H1 (cell line): ENCODE measurements around the gene RERG. TPM values are rescaled to one million over a fixed set of nuclear protein-coding genes. Genes with fewer than 3 reads are reported as not detected.

Source experiments
- BCL11A ChIP-seq, 2 experiments: IDR thresholded peaks; one replicate each; pipeline ENCODE4 v1.6.1; 2011; ENCODE audit warnings: low read depth in 2 of 2, low read length in 2 of 2, mild to moderate bottlenecking in 2 of 2
- SRF ChIP-seq: IDR thresholded peaks from 2 replicates; pipeline ENCODE4 v1.6.1; 2011; ENCODE audit warnings: mild to moderate bottlenecking, low read depth, low read length, moderate library complexity
- polyA plus RNA-seq, 7 experiments: library from polyadenylated mRNA; depleted of rRNA in 3 of 7; stranded (reverse) in 5 of 7; unstranded in 2 of 7; fragments of >200 nt in 5 of 7; fragments of 200-250 nt in 2 of 7; gene quantifications; 1 replicate in 5 of 7; 2 replicates in 1 of 7; 4 replicates in 1 of 7; pipeline versions ENCODE4 v1.2.1 to v1.2.3, GENCODE V29; 2011 to 2013; ENCODE audit warnings: missing spikeins in 2 of 7, mixed read lengths in 2 of 7
- total RNA-seq: library from RNA; stranded (reverse); fragmentation: NEBNext Ultra II Directional; extraction: Animal tissue kit (Norgen Biotek cat#: 25700); gene quantifications from 2 replicates; pipeline ENCODE4 v1.2.1, GENCODE V29; 2021

Gene RERG
- total and polyA plus RNA-seq, 2 of the 8 experiments (the other 6 are each of a cell fraction or from before 2014, with no cell fraction given): 0.12 to 0.86 TPM

- TF ChIP-seq SRF (no peak), BCL11A (IDR thresholded peaks at IDR 0.05; ENCODE audit: low read depth in 2 of 2, low read length in 2 of 2) (no peak)
Observed at GRCh38 chr12:15142711-15143110, 78.5 kb downstream of the RERG start (continued).
